RWPE2 (cell line): Measurements from ENCODE around the gene PDE6H.

Source experiments
- ATAC-seq: fragments of 200-7000 bp; cut with Tn5 transposase; 3 replicates; pipeline ENCODE4 v1.9.1; 2021; ENCODE audit warnings: low read depth
- DNase-seq: peaks from one replicate; pipeline ENCODE4 v3.0.0-alpha.2; 2020; ENCODE audit warnings: low spot score
- H3K27ac ChIP-seq: fragments of 450-650 bp; 2 replicates; pipeline ENCODE4 v1.5.1; 2017; ENCODE audit warnings: mild to moderate bottlenecking; ENCODE audit not compliant: poor library complexity, severe bottlenecking
- H3K27me3 ChIP-seq: fragments of 250-450 bp; sonication (Bioruptor Pico); 2 replicates; pipeline ENCODE4 v1.5.1; 2021; ENCODE audit warnings: mild to moderate bottlenecking, moderate library complexity; ENCODE audit not compliant: insufficient read depth, poor library complexity, severe bottlenecking
- H3K36me3 ChIP-seq: fragments of 250-450 bp; sonication (Bioruptor Pico); 2 replicates; pipeline ENCODE4 v1.5.1; 2020; ENCODE audit warnings: low read depth, mild to moderate bottlenecking, moderate library complexity
- H3K4me1 ChIP-seq: fragments of 250-450 bp; sonication (Bioruptor Pico); 2 replicates; pipeline ENCODE4 v1.5.1; 2021; ENCODE audit warnings: mild to moderate bottlenecking, moderate library complexity; ENCODE audit not compliant: insufficient read depth, poor library complexity, severe bottlenecking
- H3K4me3 ChIP-seq: fragments of 250-450 bp; sonication (Bioruptor Pico); 2 replicates; pipeline ENCODE4 v1.5.1; 2021; ENCODE audit warnings: mild to moderate bottlenecking, moderate library complexity; ENCODE audit not compliant: severe bottlenecking
- H3K9me3 ChIP-seq: fragments of 250-450 bp; sonication (Bioruptor Pico); 2 replicates; pipeline ENCODE4 v1.5.1; 2021; ENCODE audit warnings: mild to moderate bottlenecking, moderate library complexity; ENCODE audit not compliant: severe bottlenecking
- CTCF ChIP-seq: fragments of 450-650 bp; IDR thresholded peaks from one replicate; pipeline ENCODE4 v1.5.1; 2017; ENCODE audit warnings: mild to moderate bottlenecking, moderate library complexity; ENCODE audit not compliant: poor library complexity, severe bottlenecking

The PDE6H gene

GRCh38 chr12:14963520-14963919, 9.3 kb upstream of the PDE6H start:
- no peak overlapping the region for H3K4me3 ChIP-seq
- ATAC-seq, result no peak
- H3K27me3 ChIP-seq, result no peaks in the 10 kb centered on the region
- H3K4me1 ChIP-seq, result peaks cover 10% of the 10 kb centered on the region
- no peak for TF ChIP-seq CTCF
- no peak for DNase-seq
- H3K27ac ChIP-seq, result no peak overlapping the region
- H3K36me3 ChIP-seq, result no peaks in the 10 kb centered on the region
- H3K9me3 ChIP-seq, result no peaks in the 10 kb centered on the region

GRCh38 chr12:14964406-14964805, 8.4 kb upstream of the PDE6H start:
- Histone ChIP-seq H3K9me3 (no peaks in the 10 kb centered on the region), H3K4me1 (peaks cover 10% of the 10 kb centered on the region), H3K36me3 (no peaks in the 10 kb centered on the region), H3K27ac (no peak overlapping the region), H3K4me3 (no peak overlapping the region), H3K27me3 (no peaks in the 10 kb centered on the region)
- DNase-seq (no peak), ATAC-seq (no peak)
- no peak for TF ChIP-seq CTCF

GRCh38 chr12:14965221-14965620, 7.6 kb upstream of the PDE6H start:
- Histone ChIP-seq H3K4me1 (peaks cover 10% of the 10 kb centered on the region), H3K27ac (no peak overlapping the region), H3K4me3 (no peak overlapping the region), H3K9me3 (no peaks in the 10 kb centered on the region), H3K36me3 (no peaks in the 10 kb centered on the region), H3K27me3 (no peaks in the 10 kb centered on the region)
- ATAC-seq, result no peak
- no peak for DNase-seq
- no peak for TF ChIP-seq CTCF

GRCh38 chr12:14968478-14968877, 4.4 kb upstream of the PDE6H start:
- H3K4me1 ChIP-seq, result no peaks in the 10 kb centered on the region
- no peaks in the 10 kb centered on the region for H3K9me3 ChIP-seq
- no peak overlapping the region for H3K27ac ChIP-seq
- no peak for TF ChIP-seq CTCF
- DNase-seq (no peak), ATAC-seq (no peak)
- H3K36me3 ChIP-seq, result no peaks in the 10 kb centered on the region
- H3K4me3 ChIP-seq, result no peak overlapping the region
- H3K27me3 ChIP-seq, result no peaks in the 10 kb centered on the region

GRCh38 chr12:14970473-14970872, 2.4 kb upstream of the PDE6H start:
- no peaks in the 10 kb centered on the region for H3K27me3 ChIP-seq
- H3K4me1 ChIP-seq, result no peaks in the 10 kb centered on the region
- no peak overlapping the region for H3K4me3 ChIP-seq
- no peak for ATAC-seq
- no peak overlapping the region for H3K27ac ChIP-seq
- no peak for DNase-seq
- no peaks in the 10 kb centered on the region for H3K36me3 ChIP-seq
- no peak for TF ChIP-seq CTCF
- no peaks in the 10 kb centered on the region for H3K9me3 ChIP-seq
